UCSD-AML1 (cell line): Measurements from ENCODE around the gene PLA2G15.
"Not testable (repeated sequence)": the region's sequence is repeated elsewhere in the genome, so short reads cannot be mapped to it uniquely, and the experiment has no call there.

ENCODE experiments used
- DNase-seq: peaks from one replicate; lab custom pipeline; 2025; ENCODE audit not compliant: unreplicated experiment; lab: John Stamatoyannopoulos, UW

The PLA2G15 gene

GRCh38 chr16:68275611-68276191 is 30.5 kb downstream of the PLA2G15 start:
- no peak for DNase-seq

DNA sequence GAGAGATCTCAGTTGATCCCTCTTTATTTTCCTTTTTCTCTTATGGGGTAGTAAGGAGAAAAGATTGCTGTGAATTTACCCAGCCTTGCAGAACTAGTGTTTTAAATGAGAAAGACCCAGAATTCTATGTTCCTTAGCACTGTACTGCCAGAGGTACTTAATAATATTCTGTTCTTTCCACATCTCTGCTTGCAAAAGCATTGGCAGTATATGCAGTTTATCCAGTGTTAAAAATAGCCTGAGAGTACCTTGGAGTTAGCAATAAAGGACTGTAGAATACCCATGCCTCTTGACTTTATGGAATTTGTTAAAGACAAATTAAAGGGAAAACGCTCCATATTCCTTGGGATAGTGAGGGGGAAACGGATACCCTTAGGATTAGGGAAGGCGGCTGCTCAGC is 31.1 kb downstream of the PLA2G15 start:
- DNase-seq: no peak

DNA sequence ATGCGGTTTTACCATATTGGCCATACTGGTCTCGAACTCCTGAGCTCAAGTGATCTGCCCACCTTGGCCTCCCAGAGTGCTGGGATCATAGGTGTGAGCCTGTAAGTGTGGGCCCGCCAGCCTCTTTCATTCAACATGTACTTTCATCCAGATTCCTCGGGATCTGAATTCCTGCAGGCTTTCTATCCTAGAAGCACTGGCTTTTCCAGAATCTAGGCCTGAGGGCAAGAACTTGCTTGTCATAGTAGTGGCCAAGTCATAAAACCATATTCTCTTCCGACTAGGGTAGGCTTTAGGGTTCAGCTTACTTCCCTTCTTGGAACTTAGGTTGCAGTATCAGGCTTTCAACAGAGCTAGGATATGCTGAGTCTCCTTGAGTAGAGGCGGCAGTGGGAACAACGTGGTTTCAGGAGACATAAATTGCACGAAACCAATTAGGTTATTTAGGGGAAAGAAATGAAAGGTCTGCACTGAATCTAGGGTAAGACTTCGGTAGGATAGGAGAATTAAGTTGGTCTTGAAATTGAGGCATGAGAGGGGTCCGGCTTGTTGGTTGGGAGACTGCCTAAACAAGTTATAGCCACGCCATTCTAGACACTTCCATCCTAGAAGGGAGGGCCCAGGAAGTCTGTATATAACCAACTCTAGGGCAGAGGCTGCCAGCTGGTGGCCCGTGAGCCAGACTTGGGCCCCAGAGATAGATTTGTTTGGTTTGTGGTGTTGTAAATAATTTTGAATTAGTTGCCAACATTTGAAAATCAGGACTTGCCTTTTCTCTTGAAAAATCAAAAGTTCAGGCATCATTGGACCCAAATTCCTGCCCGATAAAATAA is 34.8 kb downstream of the PLA2G15 start:
- DNase-seq: no peak

DNA sequence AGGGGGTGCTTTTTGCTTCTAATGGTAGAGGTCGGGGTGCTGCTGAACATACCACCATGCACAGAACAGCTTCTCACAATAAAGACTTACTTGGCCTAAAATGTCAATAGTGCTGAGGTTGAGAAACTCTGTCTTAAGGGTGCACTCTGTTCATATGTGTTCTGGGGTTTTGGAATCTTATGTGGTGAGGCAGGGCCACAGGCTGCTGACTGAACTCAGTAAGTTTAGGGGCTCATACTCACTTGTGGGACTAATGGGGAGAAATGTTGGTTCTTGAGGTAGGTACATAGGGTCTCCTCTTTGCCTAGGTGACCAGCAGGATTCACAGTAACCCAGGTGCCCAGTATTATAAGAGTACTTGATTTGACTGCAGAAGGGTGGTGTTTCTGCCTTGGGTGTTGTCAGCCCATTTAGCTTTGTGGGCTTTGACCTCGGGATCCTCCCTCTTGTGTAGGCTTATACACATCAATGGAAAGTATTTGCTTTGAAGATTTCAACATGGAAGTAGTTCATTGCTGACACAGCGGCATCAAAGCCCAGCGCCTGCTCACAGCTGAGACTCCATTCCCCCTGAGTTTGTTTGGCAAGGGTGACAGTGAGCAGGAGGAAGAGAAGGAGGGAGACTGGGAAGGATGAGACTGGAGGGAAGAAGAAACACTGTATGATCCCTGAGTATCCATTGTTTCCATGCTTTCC is 36.3 kb downstream of the PLA2G15 start:
- DNase-seq: no peak

- no peak for DNase-seq
Observed at GRCh38 chr16:68282064-68282452, 36.9 kb downstream of the PLA2G15 start.

- DNase-seq: no peak
Observed at GRCh38 chr16:68283346-68283745, 38.2 kb downstream of the PLA2G15 start.

DNA sequence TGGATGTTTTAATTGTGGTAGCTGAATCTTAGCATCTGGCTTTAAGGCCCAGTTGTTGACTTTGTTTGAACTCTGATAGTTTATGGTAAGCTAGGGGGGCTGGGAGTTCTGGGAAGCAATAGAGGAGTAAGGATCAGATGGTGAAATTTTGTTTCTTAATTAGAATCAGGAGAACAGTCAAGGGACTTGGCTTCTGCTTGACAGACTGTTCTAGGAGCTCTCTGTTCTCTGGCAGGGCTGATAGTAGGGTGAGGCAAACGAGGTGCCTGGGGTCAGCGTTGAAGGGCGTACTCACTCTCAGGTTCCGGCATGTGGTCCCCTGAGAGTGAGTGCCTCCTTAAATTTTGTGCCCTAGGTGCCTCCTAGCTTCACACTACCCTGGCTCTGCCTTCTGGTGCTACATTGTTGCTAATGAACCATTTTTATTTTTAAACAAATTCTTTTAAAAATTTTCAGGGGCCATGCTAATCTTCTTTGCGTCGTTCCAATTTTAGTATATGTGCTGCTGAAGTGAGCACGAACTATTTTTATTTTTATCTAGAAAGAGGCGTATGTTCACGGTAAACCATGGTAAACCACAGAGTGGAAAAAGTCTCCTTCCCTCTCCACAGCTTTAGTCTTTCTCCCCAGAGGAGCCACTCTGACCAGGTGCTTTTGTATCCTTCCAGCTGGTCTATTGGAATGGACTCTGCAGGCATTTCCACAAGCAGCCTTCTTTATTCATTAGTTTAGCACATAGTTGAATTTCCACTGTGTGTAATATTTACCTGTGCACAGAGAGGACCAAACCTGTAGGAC is 38.8 kb downstream of the PLA2G15 start:
- DNase-seq: no peak

- peak; percentile 40 for DNase-seq
Observed at GRCh38 chr16:68284847-68285246, 39.7 kb downstream of the PLA2G15 start.

- DNase-seq: no peak
Observed at GRCh38 chr16:68285683-68286082, 40.5 kb downstream of the PLA2G15 start.

GRCh38 chr16:68286153-68287074 is 41.2 kb downstream of the PLA2G15 start:
- DNase-seq: no peak

- DNase-seq: peak; percentile 43
Observed at GRCh38 chr16:68287276-68288251, 42.4 kb downstream of the PLA2G15 start.

GRCh38 chr16:68288252-68288650 is 43.1 kb downstream of the PLA2G15 start:
- DNase-seq: no peak

- not testable (repeated sequence) for DNase-seq
Observed at GRCh38 chr16:68288796-68289195, 43.6 kb downstream of the PLA2G15 start.

- DNase-seq: no peak
Observed at GRCh38 chr16:68289202-68289601, 44.0 kb downstream of the PLA2G15 start.

- peak; percentile 73 for DNase-seq
Observed at GRCh38 chr16:68289621-68290329, 44.6 kb downstream of the PLA2G15 start.

GRCh38 chr16:68290450-68290849 is 45.3 kb downstream of the PLA2G15 start:
- no peak for DNase-seq

- DNase-seq: no peak
Observed at GRCh38 chr16:68291227-68291626, 46.1 kb downstream of the PLA2G15 start.

DNA sequence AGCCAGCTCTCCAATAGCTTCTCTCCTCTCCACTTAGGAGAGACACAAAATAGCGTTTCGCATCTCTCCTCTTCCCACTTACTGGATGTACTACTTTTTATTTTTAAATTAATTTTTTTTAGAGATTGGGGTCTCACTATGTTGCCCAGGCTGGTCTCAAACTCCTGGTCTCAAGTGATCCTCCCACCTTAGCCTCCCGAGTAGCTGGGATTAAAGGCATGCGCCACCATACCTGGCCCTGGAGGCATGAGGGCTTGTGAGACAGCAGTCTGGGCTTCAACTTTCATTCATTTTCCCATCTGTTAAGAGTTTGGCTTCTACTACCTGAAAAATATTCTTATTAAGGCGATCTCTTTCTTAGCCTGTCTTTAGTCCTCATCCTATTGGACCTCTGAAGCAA is 47.3 kb downstream of the PLA2G15 start:
- no peak for DNase-seq
